ENCODE measurements around the gene ELMO1.

ELMO1 gene

DNA sequence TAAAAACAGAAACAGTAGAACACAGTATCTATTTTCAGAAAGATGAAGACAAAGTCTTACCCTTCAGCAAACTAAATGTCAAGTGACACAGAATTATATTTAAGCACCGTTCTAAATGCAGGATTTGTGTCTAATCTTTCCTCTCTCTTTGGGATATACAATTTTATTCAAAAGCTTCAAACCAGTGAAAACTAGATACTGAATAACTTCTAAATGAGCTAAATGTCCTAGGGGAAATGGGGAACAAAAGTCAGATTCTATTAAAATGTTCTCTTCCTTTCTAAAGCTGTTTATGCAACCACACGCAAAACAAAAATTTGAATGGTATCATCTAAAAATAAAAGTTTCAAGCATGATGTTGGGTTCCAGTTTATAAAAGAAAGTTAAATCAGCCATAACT lies 588.0 kb downstream of the ELMO1 start:
- Histone ChIP-seq H3K36me3 (ENCODE audit: insufficient read depth, low read depth, low read length) (no peaks in the 10 kb centered on the region), H3K4me3 (ENCODE audit: low read length) (no peak overlapping the region), H3K9ac (ENCODE audit: low read depth, low read length) (no peak overlapping the region), H3K27ac (ENCODE audit: low read length) (no peak overlapping the region), H3K9me3 (ENCODE audit: insufficient read depth, low read depth, low read length) (no peaks in the 10 kb centered on the region), H3K27me3 (ENCODE audit: insufficient read depth, low read length) (no peaks in the 10 kb centered on the region), H3K4me1 (ENCODE audit: insufficient read depth, low read length) (no peaks in the 10 kb centered on the region)

DNA sequence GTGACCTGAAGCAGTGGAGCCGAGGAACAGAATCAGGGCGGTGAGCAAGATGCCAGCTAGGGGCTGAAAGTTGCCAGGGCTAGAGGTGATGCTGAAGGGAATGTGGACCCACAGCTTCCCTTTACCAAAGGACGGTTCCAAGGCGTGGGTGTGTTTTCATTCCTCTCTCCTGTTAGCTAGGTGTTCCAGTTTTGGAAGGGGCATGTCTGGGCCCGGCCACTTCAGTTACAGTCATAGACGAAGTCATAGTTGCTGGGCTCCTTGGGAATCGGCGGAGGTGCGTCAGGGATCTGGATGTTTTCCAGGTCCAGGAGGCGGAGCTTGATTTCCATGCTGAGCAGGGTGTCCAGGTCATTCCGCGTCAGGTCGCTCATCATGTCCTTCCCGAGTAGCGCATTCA lies 593.3 kb downstream of the ELMO1 start:
- Histone ChIP-seq H3K4me1 (ENCODE audit: insufficient read depth, low read length) (no peaks in the 10 kb centered on the region), H3K9me3 (ENCODE audit: insufficient read depth, low read depth, low read length) (no peaks in the 10 kb centered on the region), H3K4me3 (ENCODE audit: low read length) (no peak overlapping the region), H3K27me3 (ENCODE audit: insufficient read depth, low read length) (no peaks in the 10 kb centered on the region), H3K36me3 (ENCODE audit: insufficient read depth, low read depth, low read length) (no peaks in the 10 kb centered on the region), H3K27ac (ENCODE audit: low read length) (no peak overlapping the region), H3K9ac (ENCODE audit: low read depth, low read length) (no peak overlapping the region)

GRCh38 chr7:36854652-36855051 lies 594.0 kb downstream of the ELMO1 start:
- Histone ChIP-seq H3K27me3 (ENCODE audit: insufficient read depth, low read length) (no peaks in the 10 kb centered on the region), H3K27ac (ENCODE audit: low read length) (no peak overlapping the region), H3K4me3 (ENCODE audit: low read length) (no peak overlapping the region), H3K4me1 (ENCODE audit: insufficient read depth, low read length) (no peaks in the 10 kb centered on the region), H3K36me3 (ENCODE audit: insufficient read depth, low read depth, low read length) (no peaks in the 10 kb centered on the region), H3K9me3 (ENCODE audit: insufficient read depth, low read depth, low read length) (no peaks in the 10 kb centered on the region), H3K9ac (ENCODE audit: low read depth, low read length) (no peak overlapping the region)

DNA sequence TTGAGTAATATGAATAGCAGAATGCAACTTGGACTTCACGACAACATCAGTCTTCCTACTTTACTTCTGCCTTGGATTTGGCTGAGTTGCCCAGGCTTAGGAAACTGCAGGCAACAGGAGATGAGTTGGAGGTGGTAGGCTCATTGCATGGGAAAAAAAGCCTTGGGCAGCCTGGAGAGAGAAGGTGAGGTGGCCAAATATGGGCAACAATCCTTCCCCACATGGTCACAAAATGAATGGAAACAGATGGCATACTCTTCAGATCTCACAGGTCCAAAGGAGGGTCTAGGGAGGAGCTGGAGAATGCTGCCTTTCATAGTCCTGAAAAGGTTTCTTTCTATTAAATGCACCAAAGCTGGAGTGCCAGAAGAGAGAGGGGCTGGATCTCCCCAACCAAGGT lies 595.7 kb downstream of the ELMO1 start:
- Histone ChIP-seq H3K4me3 (ENCODE audit: low read length) (no peak overlapping the region), H3K36me3 (ENCODE audit: insufficient read depth, low read depth, low read length) (no peaks in the 10 kb centered on the region), H3K27ac (ENCODE audit: low read length) (no peak overlapping the region)

DNA sequence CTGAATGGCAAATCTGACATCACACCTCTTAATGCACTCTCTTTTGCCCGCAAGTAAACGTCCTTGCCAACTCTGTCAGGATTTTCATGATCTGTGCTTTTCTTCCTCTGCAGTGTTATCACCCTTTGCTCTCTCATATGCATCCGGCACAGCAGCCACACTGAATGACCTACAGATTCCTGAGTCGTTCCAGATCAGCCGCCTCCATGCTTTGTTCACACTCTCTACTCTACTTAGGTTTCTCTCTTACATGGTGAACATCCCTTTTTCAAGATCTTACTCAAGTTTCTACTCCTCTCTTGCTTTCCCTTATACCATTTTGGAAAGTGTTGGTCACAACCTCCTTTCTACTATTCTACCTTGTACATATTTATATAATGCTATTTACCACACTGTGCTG lies 596.6 kb downstream of the ELMO1 start:
- Histone ChIP-seq H3K9ac (ENCODE audit: low read depth, low read length) (no peak overlapping the region), H3K4me3 (ENCODE audit: low read length) (no peak overlapping the region), H3K4me1 (ENCODE audit: insufficient read depth, low read length) (no peaks in the 10 kb centered on the region), H3K27me3 (ENCODE audit: insufficient read depth, low read length) (no peaks in the 10 kb centered on the region), H3K9me3 (ENCODE audit: insufficient read depth, low read depth, low read length) (0 out of 2 replicates have a peak, but pooled peaks cover 5% of the 10 kb centered on the region), H3K36me3 (ENCODE audit: insufficient read depth, low read depth, low read length) (no peaks in the 10 kb centered on the region), H3K27ac (ENCODE audit: low read length) (no peak overlapping the region)

More for the DNA sequence above, 595.7 kb downstream of the ELMO1 start:
- 0 out of 2 replicates have a peak, but pooled peaks cover 4% of the 10 kb centered on the region for H3K9me3 ChIP-seq (ENCODE audit: insufficient read depth, low read depth, low read length)
- no peaks in the 10 kb centered on the region for H3K4me1 ChIP-seq (ENCODE audit: insufficient read depth, low read length)
- H3K27me3 ChIP-seq (ENCODE audit: insufficient read depth, low read length): no peaks in the 10 kb centered on the region
- no peak overlapping the region for H3K9ac ChIP-seq (ENCODE audit: low read depth, low read length)

DNA sequence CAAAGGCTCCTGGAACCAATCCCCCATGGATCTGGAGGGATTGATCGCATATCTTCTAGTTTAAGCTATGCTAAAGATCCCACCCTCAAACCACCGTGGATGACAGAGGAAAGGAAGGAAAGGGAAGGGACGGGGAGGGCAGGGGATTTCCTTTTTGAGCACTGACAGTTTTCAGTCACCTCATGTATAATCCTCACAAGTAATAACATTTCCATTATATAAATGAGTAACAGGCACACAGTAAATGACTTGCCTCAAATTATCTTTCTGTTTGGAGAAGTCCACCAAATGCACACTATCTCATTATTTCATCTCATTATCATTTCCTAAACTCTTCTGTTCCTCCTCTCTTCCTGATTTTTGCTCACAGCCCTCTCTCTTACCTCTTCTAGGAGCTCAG lies 597.3 kb downstream of the ELMO1 start:
- 0 out of 2 replicates have a peak, but pooled peaks cover 5% of the 10 kb centered on the region for H3K9me3 ChIP-seq (ENCODE audit: insufficient read depth, low read depth, low read length)
- H3K4me3 ChIP-seq (ENCODE audit: low read length): no peak overlapping the region
- no peak overlapping the region for H3K9ac ChIP-seq (ENCODE audit: low read depth, low read length)
- H3K36me3 ChIP-seq (ENCODE audit: insufficient read depth, low read depth, low read length): no peaks in the 10 kb centered on the region
- no peak overlapping the region for H3K27ac ChIP-seq (ENCODE audit: low read length)
- no peaks in the 10 kb centered on the region for H3K4me1 ChIP-seq (ENCODE audit: insufficient read depth, low read length)
- H3K27me3 ChIP-seq (ENCODE audit: insufficient read depth, low read length): no peaks in the 10 kb centered on the region

- Histone ChIP-seq H3K9ac (ENCODE audit: low read depth, low read length) (no peak overlapping the region), H3K27me3 (ENCODE audit: insufficient read depth, low read length) (no peaks in the 10 kb centered on the region), H3K9me3 (ENCODE audit: insufficient read depth, low read depth, low read length) (0 out of 2 replicates have a peak, but pooled peaks cover 5% of the 10 kb centered on the region), H3K27ac (ENCODE audit: low read length) (no peak overlapping the region), H3K36me3 (ENCODE audit: insufficient read depth, low read depth, low read length) (no peaks in the 10 kb centered on the region), H3K4me3 (ENCODE audit: low read length) (no peak overlapping the region), H3K4me1 (ENCODE audit: insufficient read depth, low read length) (no peaks in the 10 kb centered on the region)
Observed at GRCh38 chr7:36847946-36848345, 600.7 kb downstream of the ELMO1 start.

DNA sequence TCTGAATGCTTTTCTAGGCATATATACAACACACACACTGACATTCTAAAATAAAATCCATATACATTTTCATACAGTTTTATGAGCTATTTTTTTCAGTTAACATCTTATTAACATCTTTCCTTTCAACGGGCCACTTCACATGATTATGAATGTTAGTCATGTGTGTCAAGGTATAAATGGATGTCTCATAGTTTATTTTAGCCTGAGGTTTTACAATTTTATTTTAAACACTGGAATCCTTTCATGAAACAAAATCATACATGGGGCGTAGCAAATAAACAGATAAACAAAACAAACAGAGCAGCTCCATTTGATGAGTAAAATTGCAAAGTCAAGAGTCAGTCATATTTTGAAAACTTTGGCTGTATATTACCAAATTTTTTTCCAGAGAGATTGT lies 604.3 kb downstream of the ELMO1 start:
- Histone ChIP-seq H3K27ac (ENCODE audit: low read length) (no peak overlapping the region), H3K36me3 (ENCODE audit: insufficient read depth, low read depth, low read length) (no peaks in the 10 kb centered on the region), H3K9ac (ENCODE audit: low read depth, low read length) (no peak overlapping the region), H3K27me3 (ENCODE audit: insufficient read depth, low read length) (no peaks in the 10 kb centered on the region), H3K9me3 (ENCODE audit: insufficient read depth, low read depth, low read length) (0 out of 2 replicates have a peak, but pooled peaks cover 5% of the 10 kb centered on the region), H3K4me1 (ENCODE audit: insufficient read depth, low read length) (no peaks in the 10 kb centered on the region), H3K4me3 (ENCODE audit: low read length) (no peak overlapping the region)

DNA sequence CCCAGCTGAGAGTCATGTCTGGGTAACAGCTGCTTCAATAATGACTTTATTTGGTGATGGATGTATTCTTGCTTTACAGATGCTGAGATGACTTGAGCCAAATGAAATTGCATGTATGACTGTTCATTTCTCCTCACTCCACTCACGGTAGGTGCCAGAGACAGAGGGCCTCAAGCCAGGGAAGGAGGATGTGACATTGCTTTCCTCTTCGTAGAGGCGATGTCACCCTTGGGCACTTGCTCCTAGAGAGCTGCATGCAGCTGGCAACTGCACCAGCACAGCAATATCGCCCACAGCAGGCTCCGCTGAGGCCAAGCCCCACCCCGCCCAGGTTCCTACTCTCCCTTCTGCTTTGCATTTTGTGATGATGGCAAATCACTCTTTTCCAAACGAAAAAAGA lies 607.8 kb downstream of the ELMO1 start:
- Histone ChIP-seq H3K36me3 (ENCODE audit: insufficient read depth, low read depth, low read length) (no peaks in the 10 kb centered on the region), H3K4me3 (ENCODE audit: low read length) (no peak overlapping the region), H3K9me3 (ENCODE audit: insufficient read depth, low read depth, low read length) (no peaks in the 10 kb centered on the region), H3K27me3 (ENCODE audit: insufficient read depth, low read length) (no peaks in the 10 kb centered on the region), H3K9ac (ENCODE audit: low read depth, low read length) (no peak overlapping the region), H3K4me1 (ENCODE audit: insufficient read depth, low read length) (no peaks in the 10 kb centered on the region), H3K27ac (ENCODE audit: low read length) (no peak overlapping the region)

- Histone ChIP-seq H3K27me3 (ENCODE audit: insufficient read depth, low read length) (no peaks in the 10 kb centered on the region), H3K36me3 (ENCODE audit: insufficient read depth, low read depth, low read length) (no peaks in the 10 kb centered on the region), H3K4me3 (ENCODE audit: low read length) (no peak overlapping the region), H3K9me3 (ENCODE audit: insufficient read depth, low read depth, low read length) (no peaks in the 10 kb centered on the region), H3K9ac (ENCODE audit: low read depth, low read length) (no peak overlapping the region), H3K27ac (ENCODE audit: low read length) (no peak overlapping the region), H3K4me1 (ENCODE audit: insufficient read depth, low read length) (no peaks in the 10 kb centered on the region)
Observed at GRCh38 chr7:36838616-36839225, 609.9 kb downstream of the ELMO1 start.

DNA sequence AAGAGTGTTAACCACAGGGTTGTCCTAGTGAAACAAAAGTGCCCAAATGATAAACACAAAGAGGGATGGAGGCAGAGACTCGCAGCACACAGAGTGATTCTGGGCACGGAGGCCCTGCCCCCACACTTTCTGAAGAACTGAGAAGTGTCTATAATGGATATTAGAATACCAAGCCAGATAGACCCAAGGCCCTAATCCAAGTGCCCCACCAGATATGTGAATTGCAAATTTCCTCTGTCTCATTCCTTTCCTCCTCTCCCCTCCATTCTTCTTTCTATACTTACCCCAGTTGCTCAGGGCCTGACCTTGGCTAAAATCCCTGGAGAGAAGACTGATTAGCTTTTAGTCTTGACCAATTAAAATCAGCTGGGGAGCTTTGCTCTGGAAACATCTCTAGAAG lies 617.6 kb downstream of the ELMO1 start:
- Histone ChIP-seq H3K4me1 (ENCODE audit: insufficient read depth, low read length) (no peaks in the 10 kb centered on the region), H3K27me3 (ENCODE audit: insufficient read depth, low read length) (no peaks in the 10 kb centered on the region), H3K36me3 (ENCODE audit: insufficient read depth, low read depth, low read length) (no peaks in the 10 kb centered on the region), H3K4me3 (ENCODE audit: low read length) (no peak overlapping the region), H3K27ac (ENCODE audit: low read length) (no peak overlapping the region), H3K9ac (ENCODE audit: low read depth, low read length) (no peak overlapping the region), H3K9me3 (ENCODE audit: insufficient read depth, low read depth, low read length) (no peaks in the 10 kb centered on the region; the same call in 1 of the 2 replicates)

DNA sequence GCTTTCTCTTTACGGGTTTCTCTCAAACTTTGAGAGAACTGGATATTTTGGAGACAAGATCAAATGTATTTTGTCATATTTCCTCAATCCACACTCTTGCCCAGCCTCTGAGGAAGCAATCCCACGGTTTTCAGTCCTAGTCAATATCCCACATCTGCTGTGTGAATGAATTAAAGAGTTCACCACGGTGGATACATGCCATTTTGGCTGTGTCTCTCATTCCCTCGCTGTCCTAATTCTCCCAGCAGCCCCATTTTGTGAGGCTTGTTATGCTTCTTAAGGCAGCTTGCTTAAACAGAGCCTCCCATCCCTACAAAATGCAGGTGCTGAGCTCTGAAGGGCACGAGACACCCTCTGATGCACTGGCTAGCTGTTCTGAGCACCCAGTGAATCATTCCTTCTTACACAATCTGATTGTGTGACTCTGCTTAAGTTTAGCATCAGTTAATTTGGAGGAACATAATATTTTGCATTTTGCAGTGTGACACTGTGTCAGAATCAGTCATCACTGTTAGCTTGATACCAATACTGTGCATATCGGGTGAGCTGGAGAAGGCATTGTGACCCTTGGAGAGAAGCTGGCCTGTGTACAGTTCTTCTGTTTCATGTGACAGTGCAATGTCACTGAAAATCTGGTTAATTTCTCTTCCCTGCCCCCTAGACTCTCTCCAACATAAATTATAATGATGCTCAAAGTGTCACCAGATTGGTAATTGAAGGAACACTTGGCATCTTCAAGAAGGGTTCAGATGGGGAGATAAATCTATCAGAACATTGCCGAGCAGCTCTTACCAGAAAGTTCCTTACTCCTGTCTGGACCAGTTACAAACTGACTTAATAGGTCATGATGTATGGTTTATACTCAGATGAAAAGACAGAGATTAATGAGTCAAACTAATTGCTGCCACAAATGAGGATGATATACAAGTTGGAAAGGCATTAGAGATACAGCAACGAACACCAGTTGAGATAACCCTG lies 620.6 kb downstream of the ELMO1 start:
- Histone ChIP-seq H3K27ac (ENCODE audit: low read length) (no peak overlapping the region), H3K27me3 (ENCODE audit: insufficient read depth, low read length) (no peaks in the 10 kb centered on the region), H3K4me1 (ENCODE audit: insufficient read depth, low read length) (no peaks in the 10 kb centered on the region), H3K9me3 (ENCODE audit: insufficient read depth, low read depth, low read length) (no peaks in the 10 kb centered on the region; the same call in 1 of the 2 replicates), H3K4me3 (ENCODE audit: low read length) (no peak overlapping the region), H3K9ac (ENCODE audit: low read depth, low read length) (no peak overlapping the region), H3K36me3 (ENCODE audit: insufficient read depth, low read depth, low read length) (no peaks in the 10 kb centered on the region)

Data from iPS-20b (cell line).